Right kidney (tissue), 9 donors: ENCODE results near the gene PALM.
A peak's percentile ranks its signal among the peaks of the same experiment; 100 is the strongest.
"Not testable (repeated sequence)": the region's sequence is repeated elsewhere in the genome, so short reads cannot be mapped to it uniquely, and the experiment has no call there.

Experiments
- DNase-seq: peaks from one replicate; pipeline ENCODE4 v3.0.0-alpha.2; 2016
- long read RNA-seq, 8 donors: transcript quantifications; one replicate each; lab custom pipeline, GENCODE V29; 2026

PALM gene
- long read RNA-seq, donor 1, transcript PALM-202 (9 exons, 2,725 nt), result minor isoform, 5 of 24 reads
- long read RNA-seq, donor 1, transcript PALM-201 (8 exons, 2,755 nt), result major isoform, 12 of 24 reads
- long read RNA-seq, donor 1, partial matches to known transcripts, result 0 of 24 reads
- long read RNA-seq, donor 1, other reads (novel, unspliced or antisense), result 0 of 24 reads
- long read RNA-seq, donor 2, transcript PALM-207 (3 exons, 2,137 nt), result minor isoform, 6 of 26 reads
- long read RNA-seq, donor 2, transcript PALM-202 (9 exons, 2,725 nt), result major isoform, 7 of 26 reads
- long read RNA-seq, donor 2, transcript PALM-201 (8 exons, 2,755 nt), result major isoform, 7 of 26 reads
- long read RNA-seq, donor 2, partial matches to known transcripts, result 0 of 26 reads
- long read RNA-seq, donor 2, other reads (novel, unspliced or antisense), result 0 of 26 reads
- long read RNA-seq, donor 3, transcript PALM-201 (8 exons, 2,755 nt), result major isoform, 5 of 11 reads
- long read RNA-seq, donor 3, partial matches to known transcripts, result 0 of 11 reads
- long read RNA-seq, donor 3, other reads (novel, unspliced or antisense), result 0 of 11 reads
- long read RNA-seq, donor 4, transcript PALM-201 (8 exons, 2,755 nt), result minor isoform, 5 of 63 reads
- long read RNA-seq, donor 4, transcript PALM-202 (9 exons, 2,725 nt), result major isoform, 6 of 63 reads
- long read RNA-seq, donor 4, partial matches to known transcripts, result 49 of 63 reads
- long read RNA-seq, donor 4, other reads (novel, unspliced or antisense), result 0 of 63 reads
- long read RNA-seq, donor 5, transcript PALM-201 (8 exons, 2,755 nt), result major isoform, 10 of 22 reads
- long read RNA-seq, donor 5, transcript PALM-202 (9 exons, 2,725 nt), result minor isoform, 8 of 22 reads
- long read RNA-seq, donor 5, partial matches to known transcripts, result 0 of 22 reads
- long read RNA-seq, donor 5, other reads (novel, unspliced or antisense), result 0 of 22 reads
- long read RNA-seq, donor 6, transcript PALM-201 (8 exons, 2,755 nt), result major isoform, 11 of 23 reads
- long read RNA-seq, donor 6, transcript PALM-202 (9 exons, 2,725 nt), result minor isoform, 6 of 23 reads
- long read RNA-seq, donor 6, partial matches to known transcripts, result 0 of 23 reads
- long read RNA-seq, donor 6, other reads (novel, unspliced or antisense), result 0 of 23 reads
- long read RNA-seq, donor 7, result 0 reads
- long read RNA-seq, donor 8, transcript PALM-201 (8 exons, 2,755 nt), result major isoform, 11 of 27 reads
- long read RNA-seq, donor 8, transcript PALM-207 (3 exons, 2,137 nt), result minor isoform, 6 of 27 reads
- long read RNA-seq, donor 8, transcript PALM-202 (9 exons, 2,725 nt), result minor isoform, 7 of 27 reads
- long read RNA-seq, donor 8, partial matches to known transcripts, result 0 of 27 reads
- long read RNA-seq, donor 8, other reads (novel, unspliced or antisense), result 0 of 27 reads

GRCh38 chr19:708154-709143 lies at the start of gene PALM:
Gene PALM, plus strand, starts transcription at chr19:708935. Its CDS starts 212 bp downstream, at chr19:709147.
- peak; percentile 66 for DNase-seq

- no peak for DNase-seq
Observed at GRCh38 chr19:660793-661426, 47.8 kb upstream of the PALM start.

- no peak for DNase-seq
Observed at GRCh38 chr19:661427-662196, 47.1 kb upstream of the PALM start.

- peak; percentile 59 for DNase-seq
Observed at GRCh38 chr19:662207-662961, 46.4 kb upstream of the PALM start.

GRCh38 chr19:662962-663681 lies 45.6 kb upstream of the PALM start, which contains the start of gene RNF126:
Gene RNF126, minus strand, starts transcription at chr19:663214. Its CDS starts 93 bp downstream, at chr19:663121.
- peak; percentile 92 for DNase-seq

- no peak for DNase-seq
Observed at GRCh38 chr19:663682-664117, 45.0 kb upstream of the PALM start.

GRCh38 chr19:664913-665443 lies 43.8 kb upstream of the PALM start:
- DNase-seq, result peak; percentile 80

- DNase-seq, result not testable (repeated sequence)
Observed at GRCh38 chr19:666985-667573, 41.7 kb upstream of the PALM start.

GRCh38 chr19:668675-669434 lies 39.9 kb upstream of the PALM start:
- DNase-seq, result not testable (repeated sequence)

- DNase-seq, result no peak
Observed at GRCh38 chr19:670609-671075, 38.1 kb upstream of the PALM start.

- DNase-seq, result no peak
Observed at GRCh38 chr19:674282-675151, 34.2 kb upstream of the PALM start.

- DNase-seq, result no peak
Observed at GRCh38 chr19:676007-676338, 32.8 kb upstream of the PALM start.

GRCh38 chr19:676339-677105 lies 32.2 kb upstream of the PALM start, which contains the start of gene FSTL3:
Gene FSTL3, plus strand, starts transcription at chr19:676392. Its CDS starts 32 bp downstream, at chr19:676424.
- DNase-seq, result no peak

- no peak for DNase-seq
Observed at GRCh38 chr19:677201-677600, 31.5 kb upstream of the PALM start.
